Hepatocyte (in vitro differentiated cells): ENCODE results near the gene CLK3. TPM values are rescaled to one million over a fixed set of nuclear protein-coding genes. Genes with fewer than 3 reads are reported as not detected.

Source experiments
- DNase-seq: peaks from one replicate; pipeline ENCODE4 v3.0.0-alpha.2; 2016; ENCODE audit warnings: low spot score
- H2AFZ ChIP-seq: fragments of 200-600 bp; sonication (generic); 2 replicates; pipeline ENCODE4 v1.6.0; 2016; ENCODE audit warnings: antibody characterized with exemption, mild to moderate bottlenecking
- H3K27ac ChIP-seq: fragments of 200-600 bp; sonication (generic); 2 replicates; pipeline ENCODE4 v1.5.1; 2016; ENCODE audit warnings: mild to moderate bottlenecking
- H3K27me3 ChIP-seq: fragments of 200-600 bp; sonication (generic); 2 replicates; pipeline ENCODE4 v1.6.1; 2016
- H3K36me3 ChIP-seq: fragments of 200-600 bp; sonication (generic); replicated peaks from 2 replicates; pipeline ENCODE4 v1.5.1; 2016; ENCODE audit warnings: low read depth; ENCODE audit not compliant: insufficient read depth
- H3K4me1 ChIP-seq: fragments of 200-600 bp; sonication (generic); 2 replicates; pipeline ENCODE4 v1.5.1; 2016; ENCODE audit warnings: mild to moderate bottlenecking, moderate library complexity; ENCODE audit not compliant: insufficient read depth
- H3K4me2 ChIP-seq: fragments of 200-600 bp; sonication (generic); 2 replicates; pipeline ENCODE4 v1.6.0; 2016
- H3K4me3 ChIP-seq: fragments of 200-600 bp; sonication (generic); 2 replicates; pipeline ENCODE4 v1.5.1; 2016; ENCODE audit warnings: mild to moderate bottlenecking
- H3K79me2 ChIP-seq: fragments of 200-600 bp; sonication (generic); 2 replicates; pipeline ENCODE4 v1.6.0; 2017; ENCODE audit warnings: mild to moderate bottlenecking
- H3K9me2 ChIP-seq: fragments of 200-600 bp; sonication (generic); replicated peaks from 2 replicates; pipeline ENCODE4 v1.6.0; 2017; ENCODE audit warnings: mild to moderate bottlenecking; ENCODE audit not compliant: insufficient read depth
- H3K9me3 ChIP-seq: fragments of 200-600 bp; sonication (generic); 2 replicates; pipeline ENCODE4 v1.5.1; 2016; ENCODE audit warnings: low read depth, mild to moderate bottlenecking
- H4K20me1 ChIP-seq: fragments of 200-600 bp; sonication (generic); 2 replicates; pipeline ENCODE4 v1.6.0; 2016; ENCODE audit warnings: mild to moderate bottlenecking; ENCODE audit not compliant: insufficient read depth, poor library complexity, severe bottlenecking
- CTCF ChIP-seq: fragments of 200-600 bp; sonication (generic); IDR thresholded peaks from 2 replicates; pipeline ENCODE4 v1.5.1; 2016; ENCODE audit warnings: antibody characterized with exemption, mild to moderate bottlenecking; ENCODE audit not compliant: poor library complexity
- EZH2 ChIP-seq: fragments of 200-600 bp; sonication (generic); IDR thresholded peaks from 2 replicates; pipeline ENCODE4 v1.6.1; 2016; ENCODE audit warnings: antibody characterized with exemption, mild to moderate bottlenecking, borderline replicate concordance
- EZH2phosphoT487 ChIP-seq: fragments of 200-600 bp; sonication (generic); IDR thresholded peaks from one replicate; pipeline ENCODE4 v1.6.1; 2018; ENCODE audit warnings: antibody characterized with exemption, mild to moderate bottlenecking, low read depth, moderate library complexity; ENCODE audit not compliant: unreplicated experiment, severe bottlenecking
- WGBS: methylation state at CpG from one replicate; pipeline ENCODE4 v1.1.6; 2016; ENCODE audit warnings: low lambda C conversion rate; ENCODE audit errors: missing lambda C conversion rate; 5-methylcytosine and 5-hydroxymethylcytosine counted together
- polyA plus RNA-seq: library from polyadenylated mRNA; unstranded; fragments of >200 nt; fragmentation: Nextera tagmentation; extraction: Ambion mirVana; gene quantifications from 2 replicates; pipeline ENCODE4 v1.2.1, GENCODE V29; 2016
- total RNA-seq: library from RNA; depleted of rRNA; stranded (reverse); fragments of >200 nt; gene quantifications from 2 replicates; pipeline ENCODE4 v1.2.3, GENCODE V29; 2014

CLK3 gene
- total and polyA plus RNA-seq, 2 experiments from 2014 or later = 69.0 to 71.3 TPM

GRCh38 chr15:74580538-74581350 is 34.9 kb upstream of the CLK3 start:
- TF ChIP-seq EZH2phosphoT487 = no peak
- no peak for TF ChIP-seq CTCF
- TF ChIP-seq EZH2 = no peak
- WGBS = 72% methylated on average over 7 of the region's 7 CpGs
- Histone ChIP-seq H3K4me3 (no peak overlapping the region), H4K20me1 (no peaks in the 10 kb centered on the region), H3K27me3 (no peaks in the 10 kb centered on the region), H3K27ac (no peak overlapping the region), H3K4me1 (peaks cover 10% of the 10 kb centered on the region), H3K4me2 (no peak overlapping the region), H3K36me3 (no peaks in the 10 kb centered on the region), H2AFZ (no peak overlapping the region), H3K9me2 (no peaks in the 10 kb centered on the region), H3K9me3 (no peaks in the 10 kb centered on the region), H3K79me2 (no peaks in the 10 kb centered on the region)
- no peak for DNase-seq

- Histone ChIP-seq H3K36me3 (no peaks in the 10 kb centered on the region), H3K9me2 (no peaks in the 10 kb centered on the region)
These were observed 31.4 kb upstream of the CLK3 start for GRCh38 chr15:74584204-74584603.

GRCh38 chr15:74584779-74585178 is 30.9 kb upstream of the CLK3 start:
- H3K27me3 ChIP-seq = no peaks in the 10 kb centered on the region
- H3K9me2 ChIP-seq = no peaks in the 10 kb centered on the region
- 33% methylated on average over 4 of the region's 4 CpGs for WGBS
- no peak overlapping the region for H3K27ac ChIP-seq
- H3K79me2 ChIP-seq = no peaks in the 10 kb centered on the region
- no peak overlapping the region for H2AFZ ChIP-seq
- no peaks in the 10 kb centered on the region for H3K36me3 ChIP-seq
- peaks cover 10% of the 10 kb centered on the region for H3K4me1 ChIP-seq
- H4K20me1 ChIP-seq = no peaks in the 10 kb centered on the region
- H3K4me3 ChIP-seq = no peak overlapping the region
- no peaks in the 10 kb centered on the region for H3K9me3 ChIP-seq
- no peak overlapping the region for H3K4me2 ChIP-seq
- no peak for DNase-seq
- TF ChIP-seq EZH2phosphoT487 (no peak), EZH2 (no peak), CTCF (no peak)

More at GRCh38 chr15:74584204-74584603, 31.4 kb upstream of the CLK3 start:
- Histone ChIP-seq H3K9me3 (no peaks in the 10 kb centered on the region), H3K4me1 (peaks cover 10% of the 10 kb centered on the region), H3K27ac (no peak overlapping the region), H3K4me2 (no peak overlapping the region), H3K4me3 (no peak overlapping the region), H3K79me2 (no peaks in the 10 kb centered on the region), H3K27me3 (no peaks in the 10 kb centered on the region), H4K20me1 (no peaks in the 10 kb centered on the region), H2AFZ (no peak overlapping the region)
- TF ChIP-seq CTCF (no peak), EZH2phosphoT487 (no peak), EZH2 (no peak)
- DNase-seq = no peak
- WGBS = 68% methylated on average over 2 of the region's 2 CpGs
